Measurements from ENCODE around the gene YBX2.
"Not testable (repeated sequence)": the region's sequence is repeated elsewhere in the genome, so short reads cannot be mapped to it uniquely, and the experiment has no call there.

The YBX2 gene

GRCh38 chr17:7294614-7295153 lies at the start of gene YBX2:
TSS of gene YBX2 (minus strand) at chr17:7294639. CDS start at chr17:7294500, 139 bp downstream.
- DNase-seq: peak; percentile 56

GRCh38 chr17:7343250-7343649 lies 48.8 kb upstream of the YBX2 start:
- no peak for DNase-seq

GRCh38 chr17:7341842-7342241 lies 47.4 kb upstream of the YBX2 start:
- DNase-seq: no peak

- no peak for DNase-seq
These were observed 45.7 kb upstream of the YBX2 start for GRCh38 chr17:7340179-7340578.

- not testable (repeated sequence) for DNase-seq
These were observed 43.2 kb upstream of the YBX2 start for GRCh38 chr17:7337600-7337999.

- no peak for DNase-seq
These were observed 42.1 kb upstream of the YBX2 start, which contains the start of gene ACAP1 for GRCh38 chr17:7336240-7337175. TSS of gene ACAP1 (plus strand) at chr17:7336529. CDS start at chr17:7336735, 206 bp downstream.

- not testable (repeated sequence) for DNase-seq
These were observed 41.3 kb upstream of the YBX2 start for GRCh38 chr17:7335765-7336164.

- DNase-seq: no peak
These were observed 40.6 kb upstream of the YBX2 start for GRCh38 chr17:7334938-7335538.

- DNase-seq: not testable (repeated sequence)
These were observed 38.2 kb upstream of the YBX2 start for GRCh38 chr17:7332600-7333069.

GRCh38 chr17:7332111-7332510 lies 37.7 kb upstream of the YBX2 start:
- no peak for DNase-seq

GRCh38 chr17:7330638-7331015 lies 36.2 kb upstream of the YBX2 start:
- DNase-seq: no peak

GRCh38 chr17:7329997-7330637 lies 35.7 kb upstream of the YBX2 start:
- peak; percentile 67 for DNase-seq

- DNase-seq: peak; percentile 100
These were observed 35.0 kb upstream of the YBX2 start for GRCh38 chr17:7329374-7329996.

GRCh38 chr17:7328840-7329373 lies 34.5 kb upstream of the YBX2 start, which contains the start of gene NEURL4:
TSS of gene NEURL4 (minus strand) at chr17:7329335. CDS start at chr17:7329312, 23 bp downstream.
- DNase-seq: no peak

- DNase-seq: no peak
These were observed 33.6 kb upstream of the YBX2 start for GRCh38 chr17:7328009-7328408.

GRCh38 chr17:7327501-7327900 lies 33.1 kb upstream of the YBX2 start:
- DNase-seq: no peak

- no peak for DNase-seq
These were observed 32.6 kb upstream of the YBX2 start for GRCh38 chr17:7327056-7327455.

- DNase-seq: no peak
These were observed 31.7 kb upstream of the YBX2 start for GRCh38 chr17:7326186-7326585.

GRCh38 chr17:7325031-7325528 lies 30.6 kb upstream of the YBX2 start:
- DNase-seq: no peak

GRCh38 chr17:7324438-7324779 lies 30.0 kb upstream of the YBX2 start:
- DNase-seq: no peak

- DNase-seq: no peak
These were observed 29.4 kb upstream of the YBX2 start for GRCh38 chr17:7323731-7324437.

Data from NCI-H1092 (cell line).